ENCODE data around the gene FRA10AC1.
"Not testable (repeated sequence)": the region's sequence is repeated elsewhere in the genome, so short reads cannot be mapped to it uniquely, and the experiment has no call there.

FRA10AC1 gene

GRCh38 chr10:93701866-93702209 is 554 bp downstream of the FRA10AC1 start:
- peak; percentile 16 for DNase-seq

- no peak for DNase-seq
Measured at GRCh38 chr10:93697207-93697606, 5.2 kb downstream of the FRA10AC1 start.

DNA sequence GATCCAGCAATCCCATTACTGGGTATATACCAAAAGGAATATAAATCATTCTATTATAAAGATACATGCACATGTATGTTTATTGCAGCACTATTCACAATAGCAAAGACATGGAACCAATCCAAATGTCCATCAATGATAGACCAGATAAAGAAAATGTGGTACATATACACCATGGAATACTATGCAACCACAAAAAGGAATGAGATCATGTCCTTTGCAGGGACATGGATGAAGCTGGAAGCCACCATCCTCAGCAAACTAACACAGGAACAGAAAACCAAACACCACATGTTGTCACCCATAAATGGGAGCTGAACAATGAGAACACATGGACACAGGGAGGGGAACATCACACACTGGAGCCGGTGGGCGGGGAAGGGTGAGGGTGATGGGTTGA is 5.8 kb downstream of the FRA10AC1 start:
- not testable (repeated sequence) for DNase-seq

DNA sequence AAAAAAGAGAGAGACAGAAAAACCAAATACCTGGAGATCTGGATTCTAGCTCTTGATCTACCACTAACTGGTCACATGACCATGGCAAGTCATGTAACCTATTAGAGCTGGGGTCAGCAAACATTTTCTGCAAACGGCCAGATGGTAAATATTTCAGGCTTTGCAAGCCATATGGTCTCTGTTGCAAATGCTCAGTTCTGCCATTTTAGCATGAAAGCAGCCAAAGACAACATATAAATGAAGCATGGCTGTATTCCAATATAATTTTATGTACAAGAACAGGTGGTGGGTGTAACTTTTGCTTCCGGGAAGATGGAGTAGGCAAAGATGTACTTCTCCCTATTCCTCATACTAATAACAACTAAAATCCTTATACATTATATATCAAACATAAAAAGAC is 6.7 kb downstream of the FRA10AC1 start:
- no peak for DNase-seq

- DNase-seq = no peak
Measured at GRCh38 chr10:93687737-93688136, 14.7 kb downstream of the FRA10AC1 start.

DNA sequence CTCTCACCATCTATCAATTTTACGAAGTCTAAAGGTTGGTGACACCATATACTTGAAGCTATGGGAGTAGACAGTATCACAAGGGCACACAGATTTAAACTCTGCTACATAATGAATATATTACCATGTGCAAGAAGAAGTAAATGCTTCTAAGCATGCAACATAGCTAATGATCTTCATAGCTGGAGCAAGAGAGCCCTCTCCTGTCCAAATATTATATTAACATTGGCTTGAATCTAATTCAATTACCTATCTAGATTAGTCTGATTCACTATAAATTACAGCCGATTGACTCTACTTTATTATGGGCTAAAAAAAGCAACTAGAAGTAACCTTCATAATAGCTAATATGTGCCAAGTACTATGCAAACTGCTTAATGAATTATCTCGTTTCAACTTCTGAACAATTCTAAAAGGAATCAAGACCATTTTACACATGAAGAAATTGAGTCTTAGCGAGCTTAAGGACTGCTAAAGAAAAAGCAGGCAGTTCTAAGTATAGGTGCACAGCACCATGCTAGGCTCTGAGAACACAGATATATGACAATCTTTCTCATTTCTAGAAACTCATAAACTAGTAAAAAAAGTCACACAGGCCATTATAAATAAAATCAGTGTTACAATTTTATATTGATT is 21.9 kb downstream of the FRA10AC1 start:
- DNase-seq = peak; percentile 16

DNA sequence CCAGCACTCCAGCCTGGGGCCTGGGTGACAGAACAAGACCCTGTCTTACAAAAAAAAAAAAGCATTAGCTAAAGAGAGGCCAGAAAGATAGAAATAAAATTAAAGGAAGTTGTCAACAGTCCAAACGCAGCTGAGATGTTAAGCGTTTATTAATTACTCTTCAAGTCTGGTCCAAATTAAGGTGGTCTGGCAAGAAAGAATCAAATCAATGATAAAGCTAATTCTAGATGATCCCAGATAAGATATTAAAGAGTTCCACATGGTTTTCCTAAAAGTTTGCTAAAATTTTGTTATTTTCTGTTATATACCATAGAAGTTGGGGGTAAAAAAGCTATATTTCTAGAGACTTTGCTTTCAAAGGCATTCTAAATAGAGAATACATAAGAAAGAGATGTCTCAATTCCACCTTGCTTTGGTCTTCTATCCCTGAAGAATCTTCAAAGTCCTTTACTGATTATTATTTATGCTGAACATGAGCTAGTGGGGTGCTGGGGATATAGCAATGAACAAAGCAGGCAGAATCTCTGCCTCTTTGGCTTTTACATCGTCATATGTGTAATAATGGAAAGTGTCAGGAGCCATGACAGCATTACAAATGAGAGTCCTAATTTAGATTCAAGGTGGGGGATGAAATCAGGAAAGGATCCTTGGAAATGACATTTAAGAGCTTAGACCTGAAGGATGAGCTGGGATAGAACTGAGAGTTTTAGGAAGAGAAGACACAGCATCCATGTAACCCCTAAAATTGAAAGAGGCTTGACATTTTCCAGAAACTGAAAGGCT is 23.4 kb downstream of the FRA10AC1 start:
- no peak for DNase-seq

GRCh38 chr10:93678386-93678785 is 24.0 kb downstream of the FRA10AC1 start:
- no peak for DNase-seq

DNA sequence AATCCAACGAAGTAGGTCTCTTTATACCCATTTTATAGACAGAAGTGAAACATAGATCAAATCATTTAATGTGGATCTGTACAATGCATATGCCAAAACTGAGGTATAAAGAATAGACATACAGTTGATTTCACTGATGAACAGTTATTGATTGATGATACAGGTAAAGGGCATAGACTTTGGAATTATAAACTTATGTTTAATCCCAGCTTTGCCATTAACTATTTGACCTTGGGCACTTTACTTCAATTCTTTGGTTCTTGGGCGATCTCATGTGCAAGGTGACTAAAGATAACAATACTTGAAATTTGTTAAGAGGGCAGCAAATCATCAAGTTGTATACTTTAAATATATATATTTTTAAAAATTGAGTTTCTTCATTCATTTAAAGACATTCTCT is 28.6 kb downstream of the FRA10AC1 start:
- no peak for DNase-seq

- no peak for DNase-seq
Measured at GRCh38 chr10:93672890-93673289, 29.5 kb downstream of the FRA10AC1 start.

- DNase-seq = no peak
Measured at GRCh38 chr10:93672022-93672678, 30.2 kb downstream of the FRA10AC1 start.

DNA sequence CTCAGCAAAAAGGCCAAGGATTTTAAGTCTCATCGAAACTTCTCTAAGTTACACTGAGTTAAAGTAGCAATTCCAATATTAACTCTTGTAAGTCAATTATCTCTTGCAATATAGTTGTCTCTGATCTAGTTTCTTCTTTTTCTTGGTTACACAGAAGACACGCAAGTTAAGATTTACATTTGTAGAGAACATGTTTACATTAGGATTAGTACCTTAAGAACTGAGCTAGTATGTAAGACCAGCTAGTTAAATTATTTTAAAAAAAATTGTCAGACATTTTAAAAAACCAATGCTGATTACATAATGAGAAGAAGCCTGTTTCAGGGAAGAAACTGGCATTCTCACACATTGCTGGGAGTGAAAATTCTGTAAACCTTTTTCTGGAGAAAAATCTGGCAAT is 31.4 kb downstream of the FRA10AC1 start:
- DNase-seq = no peak

GRCh38 chr10:93670372-93670771 is 32.0 kb downstream of the FRA10AC1 start:
- DNase-seq = no peak

- no peak for DNase-seq
Measured at GRCh38 chr10:93667795-93668194, 34.6 kb downstream of the FRA10AC1 start.

DNA sequence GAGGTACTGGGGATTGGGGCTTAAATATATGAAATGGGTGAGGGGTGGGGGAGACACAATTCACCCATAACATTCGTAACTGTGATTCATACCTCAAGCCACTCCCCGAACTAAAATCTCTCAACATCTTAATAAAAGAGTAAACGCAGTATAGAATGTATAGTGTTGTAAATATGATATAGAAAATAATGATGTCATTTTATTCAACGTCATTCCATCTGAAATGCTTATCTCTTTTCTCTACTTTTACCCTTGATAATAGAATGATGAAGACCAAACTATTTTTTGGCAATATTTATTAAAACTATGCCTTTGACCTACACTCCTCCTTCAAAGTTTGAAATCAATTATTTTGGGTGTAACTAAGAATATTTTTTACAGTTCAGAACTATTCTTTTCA is 36.4 kb downstream of the FRA10AC1 start:
- DNase-seq = no peak

- no peak for DNase-seq
Measured at GRCh38 chr10:93657757-93658156, 44.6 kb downstream of the FRA10AC1 start.

- no peak for DNase-seq
Measured at GRCh38 chr10:93656155-93656554, 46.2 kb downstream of the FRA10AC1 start.

DNA sequence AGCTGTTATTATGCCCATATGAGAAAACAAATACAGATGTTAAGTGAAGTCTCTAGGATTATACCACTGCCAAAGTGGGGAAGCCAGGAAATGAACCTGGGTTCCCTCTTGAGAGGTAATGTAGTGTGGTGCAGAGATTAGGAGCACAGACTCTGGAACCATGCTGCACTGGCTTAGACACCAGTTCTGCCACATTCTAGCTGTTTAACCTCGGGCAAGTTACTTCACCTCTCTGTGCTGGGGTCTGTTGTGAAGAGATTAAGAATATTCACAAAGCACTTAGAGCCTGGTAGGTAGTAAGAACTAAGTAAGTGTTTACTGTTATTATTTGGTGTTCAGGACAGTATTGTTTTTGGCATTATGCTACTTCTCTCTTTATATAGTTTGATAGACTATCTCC is 48.2 kb downstream of the FRA10AC1 start:
- DNase-seq = no peak

DNA sequence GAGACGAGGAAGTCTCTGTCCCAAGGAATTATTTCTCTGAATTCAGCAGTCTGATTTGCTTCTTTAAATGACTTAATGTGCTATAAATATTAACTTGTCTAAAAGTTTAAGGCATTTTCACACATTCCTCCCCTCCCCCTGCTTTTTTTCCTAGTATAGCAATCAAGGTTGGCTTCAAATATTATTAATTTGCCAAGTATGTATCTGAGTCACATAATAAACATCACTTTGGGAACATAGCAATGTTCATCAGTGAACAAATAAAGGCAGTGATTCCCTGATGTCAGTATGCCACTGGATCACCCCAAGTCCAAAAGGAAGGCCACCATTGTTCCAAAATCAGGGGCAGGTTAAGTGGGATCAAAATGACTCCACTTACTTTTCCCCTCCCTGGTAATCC is 49.5 kb downstream of the FRA10AC1 start:
- no peak for DNase-seq

GRCh38 chr10:93639791-93640190 is 62.6 kb downstream of the FRA10AC1 start:
- no peak for DNase-seq

GRCh38 chr10:93630625-93631557 is 71.5 kb downstream of the FRA10AC1 start:
- DNase-seq = no peak

DNA sequence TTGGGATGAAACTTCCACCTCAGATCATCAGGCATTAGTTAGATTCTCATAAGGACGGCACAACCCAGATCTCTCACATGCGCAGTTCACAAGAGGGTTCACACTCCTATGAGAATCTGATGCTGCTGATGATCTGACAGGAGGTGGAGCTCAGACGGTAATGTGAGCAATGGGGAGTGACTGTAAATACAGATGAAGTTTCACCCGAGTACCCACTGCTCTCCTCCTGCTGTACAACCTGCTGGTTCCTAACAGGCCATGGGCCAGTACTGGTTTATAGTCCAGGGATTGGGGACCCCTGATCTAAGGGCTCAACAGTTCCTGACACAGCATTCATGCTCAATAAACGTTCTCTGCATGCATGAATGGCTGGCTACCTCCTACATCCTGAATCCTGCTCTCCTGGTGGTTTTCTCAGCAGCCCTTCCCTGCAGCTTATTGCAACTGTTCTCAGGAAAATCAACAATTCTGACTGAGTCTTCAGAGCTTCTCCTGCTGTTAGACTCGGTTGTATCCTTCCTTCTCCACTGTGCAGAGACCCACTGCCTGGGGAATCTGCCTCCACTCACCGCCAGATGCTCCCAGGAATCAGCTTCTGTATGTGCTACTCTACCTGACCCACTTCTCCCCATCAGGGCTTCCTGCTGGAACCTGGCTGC is 72.6 kb downstream of the FRA10AC1 start:
- DNase-seq = no peak

- no peak for DNase-seq
Measured at GRCh38 chr10:93628858-93629257, 73.5 kb downstream of the FRA10AC1 start.
